M059J (cell line): Measurements from ENCODE around the gene PITPNC1. TPM values are rescaled to one million over a fixed set of nuclear protein-coding genes. Genes with fewer than 3 reads are reported as not detected.
"Not testable (repeated sequence)": the region's sequence is repeated elsewhere in the genome, so short reads cannot be mapped to it uniquely, and the experiment has no call there.

Experiments
- DNase-seq: peaks from one replicate; pipeline ENCODE4 v3.0.0-alpha.2; 2012; ENCODE audit warnings: low read depth
- total RNA-seq: library from RNA; depleted of rRNA; stranded (reverse); fragments of >200 nt; shearing (Covaris generic); gene quantifications from 2 replicates; pipeline ENCODE4 v1.2.3, GENCODE V29; 2014

The PITPNC1 gene
- total RNA-seq, 1 experiment from 2014 or later, result 4.0 TPM

DNA sequence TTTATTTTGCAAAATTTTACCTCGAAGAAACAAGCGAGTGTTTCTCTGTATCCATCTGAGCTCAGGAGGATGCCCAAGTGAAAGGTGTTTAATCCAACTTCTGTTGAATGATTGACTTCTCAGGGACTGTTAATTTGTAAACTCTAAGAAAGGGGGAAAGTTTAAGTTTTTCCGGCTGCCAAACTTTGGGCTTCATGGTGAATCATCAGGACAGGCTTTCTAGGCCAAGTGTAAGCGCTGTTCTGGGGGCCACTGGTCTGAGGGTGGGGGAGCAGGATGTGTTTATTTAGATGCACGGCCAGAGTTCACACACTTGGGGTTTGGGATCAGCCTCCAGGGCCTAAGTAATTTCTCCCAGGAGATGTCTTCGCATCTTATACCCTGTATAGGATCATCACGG is 110.4 kb downstream of the PITPNC1 start:
- DNase-seq, result no peak

- DNase-seq, result no peak
Observed at GRCh38 chr17:67488161-67488560, 111.1 kb downstream of the PITPNC1 start.

DNA sequence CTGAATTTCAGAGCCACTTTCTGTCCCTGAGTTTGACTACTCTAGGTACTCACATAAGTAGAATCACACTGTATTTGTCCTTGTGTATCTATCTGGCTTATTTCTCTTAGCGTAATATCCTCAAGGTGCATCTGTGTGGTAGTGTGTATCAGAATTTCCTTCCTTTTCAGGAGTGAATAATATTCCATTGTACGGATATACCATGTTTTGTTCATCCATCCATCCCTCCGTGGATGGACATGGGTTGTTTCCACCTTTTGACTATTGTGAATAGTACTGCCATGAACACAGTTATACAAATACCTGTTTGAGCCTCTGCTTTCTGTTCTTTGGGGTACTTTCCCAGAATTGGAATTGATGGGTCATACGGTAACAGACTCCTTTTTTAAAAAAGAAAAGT is 111.7 kb downstream of the PITPNC1 start:
- no peak for DNase-seq

DNA sequence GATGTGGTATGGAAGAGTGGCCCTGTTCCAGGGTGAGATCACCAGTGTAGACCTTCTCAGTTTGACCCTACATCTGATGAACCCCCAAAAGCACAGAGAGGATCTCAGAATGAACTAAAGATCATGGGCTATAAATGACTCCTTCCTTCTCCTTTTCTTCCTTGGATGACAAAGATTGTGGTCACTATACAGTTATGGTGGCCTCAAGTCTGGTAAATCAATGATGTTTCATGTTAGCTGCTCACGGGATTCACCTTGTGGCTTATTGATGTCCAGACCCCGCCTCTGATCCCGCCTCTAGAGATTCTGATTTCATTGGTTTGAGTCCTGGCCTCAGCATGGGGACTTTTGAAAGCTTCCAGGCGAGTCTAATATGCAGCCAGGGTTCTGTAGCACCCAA is 112.2 kb downstream of the PITPNC1 start:
- DNase-seq, result no peak

- DNase-seq, result peak; percentile 9
Observed at GRCh38 chr17:67490471-67490870, 113.4 kb downstream of the PITPNC1 start.

- peak; percentile 93 for DNase-seq
Observed at GRCh38 chr17:67491009-67491680, 114.1 kb downstream of the PITPNC1 start.

DNA sequence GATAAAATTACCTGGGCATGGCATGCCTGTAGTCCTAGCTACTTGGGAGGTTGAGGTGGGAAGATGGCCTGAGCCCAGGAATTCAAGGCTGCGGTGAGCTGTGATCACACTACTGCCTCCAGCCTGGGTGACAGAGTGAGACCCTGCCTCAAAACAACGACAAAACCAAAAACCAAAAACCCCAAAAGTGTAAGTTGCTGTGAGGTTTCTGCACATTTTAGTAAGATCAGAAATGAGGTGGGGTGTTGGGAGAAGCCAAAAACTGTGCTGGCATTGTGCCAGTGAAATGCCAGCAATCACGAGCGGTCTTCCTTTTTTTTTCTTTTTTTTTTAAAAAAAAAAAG is 114.6 kb downstream of the PITPNC1 start:
- DNase-seq, result no peak

DNA sequence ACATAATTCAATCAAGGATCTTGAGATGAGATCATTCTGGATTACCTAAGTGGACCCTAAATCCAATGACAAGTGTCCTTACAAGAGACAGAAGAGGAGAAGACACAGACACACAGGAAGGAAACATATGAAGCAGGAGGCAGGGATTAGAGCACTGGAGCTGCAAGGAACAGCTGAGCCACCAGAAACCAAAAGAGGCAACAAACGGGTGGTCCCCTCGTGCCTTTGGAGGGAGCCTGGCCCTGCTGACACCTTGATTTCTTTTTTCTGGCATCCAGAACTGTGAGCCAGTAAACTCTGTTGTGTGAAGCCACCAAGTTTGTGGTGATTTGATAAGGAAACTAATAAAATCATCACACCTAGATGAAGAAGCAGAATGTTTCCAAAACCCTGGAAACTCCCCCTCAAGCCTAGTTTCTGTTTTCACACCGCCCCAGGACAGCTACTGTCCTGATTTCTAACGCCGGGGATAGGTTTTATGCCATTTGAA is 115.2 kb downstream of the PITPNC1 start:
- no peak for DNase-seq

DNA sequence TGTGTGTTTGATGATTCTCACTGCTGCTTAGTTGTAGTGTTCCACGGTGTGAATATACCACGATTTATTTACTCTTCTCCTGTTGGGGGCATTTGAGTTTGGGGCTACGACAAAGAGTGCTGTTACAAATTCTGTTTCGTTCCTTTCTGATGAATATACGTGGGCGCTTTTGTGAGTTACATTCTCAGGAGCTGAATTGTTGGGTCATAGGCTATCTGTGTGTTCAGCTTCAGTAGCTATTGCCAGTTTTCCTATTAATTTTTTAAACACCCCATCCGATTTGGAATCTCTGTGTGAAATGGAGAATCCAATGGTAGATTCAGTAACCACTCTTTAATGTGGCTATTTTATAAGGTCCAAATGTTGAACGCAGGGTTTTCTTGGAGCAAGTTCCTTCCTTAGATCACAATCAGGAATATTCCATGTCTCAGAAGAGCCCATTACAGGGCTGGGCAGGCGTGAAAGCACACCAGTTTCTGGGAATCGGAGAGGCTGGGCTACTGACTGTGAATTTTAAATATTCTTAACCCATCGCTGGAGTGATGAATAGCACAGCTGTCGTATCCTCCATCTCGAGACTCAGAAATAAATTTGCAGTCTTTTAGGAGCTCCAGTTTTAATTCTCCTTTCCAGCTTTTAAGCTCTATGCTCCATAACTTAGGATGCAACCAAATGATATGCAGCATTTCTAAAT is 115.9 kb downstream of the PITPNC1 start:
- no peak for DNase-seq

GRCh38 chr17:67493812-67494211 is 116.7 kb downstream of the PITPNC1 start:
- DNase-seq, result no peak

DNA sequence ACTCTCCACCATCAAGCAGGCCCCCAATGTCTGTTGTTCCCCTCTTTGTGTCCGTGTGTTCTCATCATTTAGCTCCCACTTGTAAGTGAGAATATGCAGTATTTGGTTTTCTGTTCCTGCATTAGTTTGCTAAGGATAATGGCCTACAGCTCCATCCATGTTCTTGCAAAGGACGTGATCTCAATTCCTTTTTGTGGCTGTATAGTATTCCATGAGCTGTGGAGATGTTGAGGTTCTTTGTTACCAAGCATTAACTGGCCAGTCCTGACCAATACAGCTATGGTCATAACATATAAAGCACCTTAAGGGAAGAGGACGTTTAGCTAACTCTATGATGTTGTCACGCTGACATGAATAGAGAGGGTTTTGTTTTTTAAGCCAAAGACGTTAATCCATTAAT is 118.5 kb downstream of the PITPNC1 start:
- not testable (repeated sequence) for DNase-seq

GRCh38 chr17:67496286-67496685 is 119.2 kb downstream of the PITPNC1 start:
- DNase-seq, result no peak

DNA sequence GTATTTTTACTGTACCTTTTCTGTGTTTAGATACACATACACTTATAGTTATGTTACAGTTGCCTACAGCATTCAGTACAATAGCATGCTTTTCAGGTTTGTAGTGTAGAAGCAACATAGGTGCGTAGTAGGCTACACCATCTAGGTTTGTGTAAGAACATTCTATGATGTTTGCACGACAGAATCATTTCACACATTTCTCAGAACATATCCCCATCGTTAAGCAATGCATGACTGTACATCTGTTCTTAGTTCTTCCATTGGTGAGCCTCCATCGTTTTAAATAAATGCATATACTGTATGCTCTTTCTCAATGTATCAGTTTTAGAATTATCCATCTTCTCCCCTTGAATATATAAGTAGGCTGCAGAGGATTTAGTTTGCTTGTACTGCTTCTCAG is 122.6 kb downstream of the PITPNC1 start:
- DNase-seq, result no peak

- DNase-seq, result peak; percentile 37
Observed at GRCh38 chr17:67500261-67500660, 123.2 kb downstream of the PITPNC1 start.

DNA sequence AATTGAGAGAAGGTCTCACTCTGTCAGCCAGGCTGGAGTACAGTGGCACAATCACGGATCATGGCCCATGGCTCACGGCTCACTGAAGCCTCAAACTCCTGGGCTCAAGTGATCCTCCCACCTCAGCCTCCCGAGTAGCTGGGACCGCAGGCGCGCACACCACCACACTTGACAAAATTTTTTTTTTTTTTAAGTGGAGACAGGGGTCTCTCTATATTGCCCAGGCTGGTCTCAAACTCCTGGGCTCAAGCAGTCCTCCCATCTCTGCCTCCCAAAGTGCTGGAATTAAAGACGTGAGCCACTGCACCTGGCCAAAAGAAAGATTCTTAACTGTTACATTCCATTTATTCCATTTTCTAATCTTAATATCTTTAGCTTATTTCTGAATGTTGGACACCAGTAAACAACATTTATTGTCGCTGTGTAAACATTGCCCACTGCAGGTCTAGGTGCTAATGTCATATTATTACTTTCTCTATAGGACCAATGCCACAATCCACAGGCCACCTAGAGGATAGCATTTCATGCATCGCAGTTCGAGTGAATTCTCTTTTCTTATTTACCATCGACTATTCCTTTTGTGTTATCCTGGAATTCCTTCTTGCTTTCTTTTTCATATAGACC is 123.7 kb downstream of the PITPNC1 start:
- no peak for DNase-seq

DNA sequence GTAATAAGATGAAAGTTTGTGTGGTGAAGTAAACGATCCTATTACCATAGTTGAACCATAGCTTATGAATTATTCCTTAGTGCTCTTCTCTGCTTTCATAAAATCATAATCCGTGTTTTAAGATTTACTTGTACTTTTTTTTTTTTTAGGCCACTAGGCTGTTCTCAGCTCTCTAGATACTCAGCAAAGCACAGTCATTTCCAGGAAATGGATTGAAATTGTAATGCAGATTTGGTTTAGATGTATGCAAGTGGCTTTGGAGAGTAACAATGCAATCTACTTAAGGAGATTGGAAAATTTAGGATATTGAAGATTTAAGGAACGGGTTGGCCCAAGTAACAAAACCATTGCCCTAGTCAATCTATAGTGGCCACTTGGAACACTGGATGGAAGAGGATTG is 125.1 kb downstream of the PITPNC1 start:
- no peak for DNase-seq

DNA sequence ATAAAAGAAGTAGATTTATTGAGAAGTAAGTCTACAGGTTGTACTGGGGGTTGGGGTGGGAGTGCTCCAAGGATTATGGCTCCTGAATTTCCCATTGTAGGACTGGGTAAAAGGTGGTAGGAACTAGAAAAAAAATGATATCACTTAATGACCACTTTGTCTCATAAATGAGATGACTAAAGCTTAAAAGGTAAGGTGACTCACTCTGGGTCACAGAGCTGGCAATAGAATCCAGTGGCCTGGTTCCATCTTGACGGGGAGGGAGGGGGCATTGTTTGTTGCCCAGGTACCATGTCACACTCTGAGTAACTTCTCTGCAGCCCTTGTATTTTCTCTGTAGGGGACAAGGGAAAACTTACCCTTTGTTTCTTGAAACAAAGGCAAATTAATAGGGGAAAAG is 126.1 kb downstream of the PITPNC1 start:
- peak; percentile 92 for DNase-seq

DNA sequence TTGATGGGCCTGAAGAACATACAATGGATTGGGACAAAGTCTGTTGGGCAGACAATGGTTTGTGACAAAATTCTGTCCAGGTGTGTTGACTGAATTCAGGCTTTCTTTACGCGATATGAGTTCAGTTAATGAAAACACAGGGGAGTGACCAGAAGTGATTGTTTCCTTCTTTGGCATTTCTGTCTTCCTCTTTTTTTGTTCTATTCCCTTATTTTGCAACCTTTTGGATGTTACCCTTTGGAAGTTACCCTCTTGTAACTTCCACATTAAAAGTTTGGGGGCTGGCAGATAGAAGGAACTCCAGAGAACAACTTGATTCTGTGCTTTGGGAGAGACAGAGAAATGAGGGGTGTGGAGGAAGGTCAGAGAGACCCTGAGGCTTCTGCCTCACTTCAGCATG is 126.7 kb downstream of the PITPNC1 start:
- no peak for DNase-seq

GRCh38 chr17:67504182-67504581 is 127.1 kb downstream of the PITPNC1 start:
- no peak for DNase-seq

DNA sequence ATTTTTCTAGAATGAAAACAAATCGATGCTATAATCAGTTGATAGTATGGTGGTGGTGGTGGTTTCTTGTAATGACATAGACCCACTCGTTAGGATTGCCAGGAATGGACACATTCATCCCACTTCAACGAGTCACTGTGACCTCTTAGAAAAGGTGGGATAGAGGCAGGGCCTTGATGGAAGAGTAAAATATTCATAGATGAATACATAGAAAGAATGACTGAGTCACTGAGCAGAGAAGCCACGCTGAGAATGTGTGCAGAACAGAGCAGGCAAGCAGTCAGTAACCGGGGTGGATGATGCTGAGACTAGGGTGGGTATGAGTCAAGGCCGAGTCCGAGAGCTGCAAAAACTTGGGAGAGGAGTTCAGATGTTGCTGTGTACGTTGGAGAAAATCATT is 129.9 kb downstream of the PITPNC1 start:
- DNase-seq, result peak; percentile 33

DNA sequence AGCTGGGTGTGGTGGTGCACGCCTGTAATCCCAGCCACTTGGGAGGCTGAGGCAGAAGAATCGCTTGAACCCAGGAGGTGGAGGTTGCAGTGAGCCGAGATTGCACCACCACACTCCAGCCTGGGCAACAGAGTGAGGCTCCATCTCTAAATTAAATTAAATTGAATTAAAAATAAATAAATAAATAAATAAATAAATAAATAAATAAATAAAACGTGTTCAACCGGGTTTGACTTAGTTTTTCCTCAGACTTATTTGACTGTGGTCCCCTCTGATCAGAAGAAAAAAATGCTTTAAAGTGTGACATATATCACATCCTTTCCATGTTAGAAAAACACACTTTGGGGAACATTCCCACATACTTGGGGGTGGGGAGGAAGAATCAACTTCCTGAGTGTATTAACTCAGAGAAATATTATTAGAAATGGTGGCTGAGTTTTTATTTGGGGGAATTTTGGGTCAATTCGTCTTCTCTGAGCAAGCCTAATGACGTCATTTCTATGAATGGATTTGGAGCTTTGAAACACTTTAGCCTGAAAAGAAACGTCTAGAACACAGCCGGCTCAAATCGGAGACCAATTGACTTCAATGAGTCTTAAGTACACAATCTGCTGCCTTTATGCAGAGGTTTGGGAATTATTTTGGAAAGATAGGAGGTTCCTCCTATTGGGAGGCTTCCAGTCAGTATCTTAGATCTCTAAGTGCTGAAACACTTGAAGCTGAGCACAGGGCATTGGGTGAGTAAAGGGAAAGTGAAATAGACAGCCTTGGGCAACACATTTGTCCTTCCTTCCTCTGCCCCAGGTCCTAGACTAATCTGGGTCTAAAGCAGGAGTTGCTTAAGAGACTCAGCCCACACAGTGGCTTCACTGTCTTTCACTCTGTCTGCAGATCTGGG is 132.6 kb downstream of the PITPNC1 start:
- DNase-seq, result peak; percentile 50

DNA sequence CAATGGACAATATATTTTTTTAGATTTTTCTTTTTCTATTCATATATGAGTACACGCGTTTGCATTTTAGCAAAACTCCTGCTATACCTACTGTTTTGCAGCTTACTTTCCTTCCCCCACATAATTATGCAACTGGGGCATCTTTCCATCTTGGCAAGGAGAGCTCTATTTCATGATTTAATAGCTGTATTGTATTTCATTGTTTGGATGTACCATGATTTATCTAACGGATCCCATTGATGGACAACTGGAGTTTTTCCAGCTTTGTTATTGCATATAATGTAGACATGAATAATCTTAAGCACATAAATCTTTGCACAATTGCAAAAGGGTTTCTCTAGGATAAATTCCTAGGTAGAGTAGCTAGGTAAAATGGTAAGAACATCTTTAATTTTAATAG is 133.9 kb downstream of the PITPNC1 start:
- no peak for DNase-seq
